Fibroblast of skin of scalp (primary cell): ENCODE data around the gene GPALPP1.
"Not testable (repeated sequence)": the region's sequence is repeated elsewhere in the genome, so short reads cannot be mapped to it uniquely, and the experiment has no call there.

Experiments used
- DNase-seq: peaks from one replicate; pipeline ENCODE4 v3.0.0-alpha.2; 2013

GPALPP1 gene

DNA sequence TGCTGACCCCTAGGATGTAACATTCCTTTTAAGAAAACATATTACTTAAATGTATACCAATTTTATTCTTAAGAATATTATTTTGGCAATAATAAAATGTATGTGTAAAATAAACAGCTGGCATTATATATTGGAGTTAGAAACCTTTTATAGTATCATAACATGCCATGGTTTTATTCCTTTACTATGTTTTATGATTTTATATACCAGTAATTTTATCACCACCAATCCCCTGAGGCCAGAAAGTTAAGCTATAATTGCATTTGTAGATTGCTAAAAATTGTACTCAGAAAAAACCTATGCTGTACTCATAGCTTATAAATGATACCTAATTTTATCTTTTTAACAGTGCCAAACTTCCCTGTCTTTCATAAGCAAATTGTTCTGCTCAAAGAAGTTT is 17.9 kb downstream of the GPALPP1 start:
- DNase-seq = no peak

DNA sequence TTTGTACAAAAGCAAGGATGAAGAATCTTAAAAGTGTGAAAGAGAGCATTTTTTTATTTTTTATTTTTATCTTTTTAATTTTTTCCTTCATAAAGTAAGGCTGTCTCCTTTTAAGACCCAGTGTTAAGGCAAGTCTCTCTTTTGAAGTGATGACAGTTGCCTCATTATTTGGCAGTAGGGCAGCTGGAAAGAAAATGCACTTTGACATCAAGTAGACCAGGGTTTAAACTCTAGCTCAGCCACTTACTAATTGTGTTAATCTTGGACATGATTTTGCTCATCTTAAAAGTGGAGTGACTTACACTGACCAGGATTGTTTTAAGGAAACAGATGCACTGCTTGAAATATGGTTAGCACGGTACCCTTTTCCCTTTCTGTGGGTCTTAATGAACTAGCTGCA is 18.5 kb downstream of the GPALPP1 start:
- DNase-seq = no peak

DNA sequence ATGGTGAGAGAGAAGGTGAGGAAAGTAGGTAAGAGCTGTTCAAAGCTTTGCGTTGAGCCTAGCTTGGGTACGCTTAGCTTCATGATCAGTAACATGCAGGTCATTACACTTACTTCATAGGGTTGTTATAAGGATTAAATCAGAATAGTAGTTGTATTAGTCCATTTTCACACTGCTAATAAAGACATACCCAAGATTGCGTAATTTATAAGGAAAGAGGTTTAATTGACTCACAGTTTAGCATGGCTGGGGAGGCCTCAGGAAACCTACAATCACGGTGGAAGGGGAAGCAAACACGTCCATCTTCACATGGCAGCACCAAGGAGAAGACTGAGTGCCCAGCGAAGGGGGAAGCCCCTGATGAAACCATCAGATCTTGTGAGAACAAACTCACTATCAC is 21.9 kb downstream of the GPALPP1 start:
- no peak for DNase-seq

DNA sequence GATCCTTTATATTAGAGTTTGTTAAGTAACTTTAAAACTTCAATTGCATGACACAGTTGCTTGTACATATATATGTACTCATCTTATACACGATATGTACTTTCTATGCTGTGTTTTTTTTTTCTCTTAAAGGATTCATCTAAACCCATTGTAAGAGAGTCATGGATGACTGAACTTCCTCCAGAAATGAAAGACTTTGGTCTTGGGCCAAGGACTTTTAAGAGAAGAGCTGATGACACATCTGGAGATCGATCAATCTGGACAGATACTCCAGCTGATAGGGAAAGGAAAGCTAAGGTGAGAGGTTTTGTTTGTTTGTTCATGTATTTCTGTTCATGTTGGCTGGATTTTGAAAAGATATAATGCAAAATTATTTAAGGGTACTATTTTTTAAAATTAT is 26.0 kb downstream of the GPALPP1 start:
- no peak for DNase-seq

DNA sequence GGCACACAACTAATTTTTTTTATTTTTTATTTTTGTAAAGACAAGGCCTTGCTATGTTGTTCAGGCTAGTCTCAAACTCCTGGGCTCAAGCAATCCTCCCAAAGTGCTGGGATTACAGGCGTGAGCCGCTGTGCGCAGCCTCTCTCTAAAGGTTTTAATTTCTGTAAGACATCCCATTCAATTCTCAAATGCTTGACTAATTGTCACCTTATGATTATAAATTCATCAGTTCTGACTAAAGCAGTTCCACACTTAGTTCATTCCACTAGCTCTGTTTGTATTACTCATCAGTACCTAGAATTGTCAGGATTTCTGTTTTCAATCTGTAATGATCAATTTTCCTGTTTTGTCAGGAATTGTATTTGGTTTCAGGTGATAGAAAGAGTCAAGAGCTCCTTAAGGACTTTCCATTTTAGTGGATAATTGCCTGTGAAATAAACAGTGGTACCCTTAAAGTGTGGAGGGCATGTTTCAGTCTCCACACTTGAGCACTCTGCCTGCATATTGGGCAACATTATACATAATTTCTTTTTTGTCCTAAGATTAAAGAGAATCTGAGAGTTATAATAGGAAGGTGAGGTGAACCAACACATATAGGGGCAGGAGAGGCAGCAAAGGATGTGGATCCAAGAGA is 27.6 kb downstream of the GPALPP1 start:
- no peak for DNase-seq

DNA sequence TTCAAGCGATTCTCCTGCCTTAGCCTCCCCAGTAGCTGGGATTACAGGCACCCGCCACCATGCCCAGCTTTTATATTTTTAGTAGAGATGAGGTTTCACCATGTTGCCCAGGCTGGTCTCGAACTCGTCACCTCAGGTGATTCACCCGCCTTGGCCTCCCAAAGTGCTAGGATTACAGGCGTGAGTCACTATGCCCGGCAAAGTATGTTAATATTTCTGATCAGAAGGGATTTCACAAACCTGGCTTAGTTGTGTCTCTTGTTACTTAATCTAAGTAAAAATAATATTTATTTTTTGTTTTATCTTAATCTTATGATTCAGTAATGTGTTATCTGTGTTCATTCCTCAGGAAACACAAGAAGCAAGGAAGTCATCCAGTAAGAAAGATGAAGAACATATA is 30.6 kb downstream of the GPALPP1 start:
- DNase-seq = not testable (repeated sequence)

DNA sequence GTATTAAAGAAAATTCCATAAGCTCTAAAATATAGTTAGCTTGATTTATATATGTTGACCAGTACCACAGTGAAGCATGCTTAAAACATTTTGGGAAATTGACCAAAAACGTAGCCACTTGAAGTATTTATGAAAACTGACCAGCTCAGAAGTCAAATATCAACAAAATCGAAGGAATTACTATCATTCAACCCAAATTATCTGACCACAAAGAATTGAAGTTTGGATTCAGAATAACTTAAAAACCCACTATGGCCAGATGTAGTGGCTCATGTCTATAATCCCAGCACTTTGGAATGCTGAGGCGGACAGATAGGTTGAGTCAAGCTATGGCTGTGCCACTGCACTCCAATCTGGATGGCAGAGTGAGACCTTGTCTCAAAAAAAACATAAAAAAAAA is 31.9 kb downstream of the GPALPP1 start:
- no peak for DNase-seq

DNA sequence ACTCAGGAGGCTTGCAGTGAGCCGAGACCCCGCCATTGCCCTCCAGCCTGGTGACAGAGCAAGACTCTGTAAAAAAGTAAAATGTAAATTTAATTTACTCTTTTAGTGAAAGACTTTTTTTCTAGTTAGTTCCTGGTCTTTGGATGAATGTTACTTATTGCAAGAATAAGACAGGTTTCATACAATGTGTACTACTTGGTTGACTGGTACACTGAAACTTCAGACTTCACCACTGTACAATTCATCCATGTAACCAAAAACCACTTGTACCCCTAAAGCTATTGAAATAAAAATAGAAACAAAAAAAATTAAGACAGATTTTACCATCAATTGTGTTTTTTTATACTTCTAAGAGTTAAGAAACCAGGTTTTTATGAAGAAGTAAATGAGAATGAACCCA is 35.5 kb downstream of the GPALPP1 start:
- DNase-seq = no peak

DNA sequence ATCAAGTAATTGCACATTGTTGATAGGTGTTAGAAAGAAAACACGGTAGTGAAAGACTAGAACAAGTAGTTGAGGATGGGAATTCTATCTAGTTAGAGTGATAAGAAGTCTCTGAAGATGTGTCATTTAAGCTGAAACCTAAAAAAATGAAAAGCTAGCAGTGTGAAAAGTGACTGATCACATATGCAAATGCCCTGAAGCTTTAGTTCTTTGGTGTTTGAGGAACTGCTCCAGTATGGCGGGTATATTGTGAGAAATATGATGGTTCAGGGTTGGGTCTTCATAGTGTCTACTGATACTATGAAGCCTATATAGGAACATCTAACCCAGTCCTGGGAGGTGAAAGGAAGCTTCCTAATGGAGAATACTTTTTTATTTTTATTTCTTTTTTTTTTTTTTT is 45.0 kb downstream of the GPALPP1 start:
- DNase-seq = no peak

DNA sequence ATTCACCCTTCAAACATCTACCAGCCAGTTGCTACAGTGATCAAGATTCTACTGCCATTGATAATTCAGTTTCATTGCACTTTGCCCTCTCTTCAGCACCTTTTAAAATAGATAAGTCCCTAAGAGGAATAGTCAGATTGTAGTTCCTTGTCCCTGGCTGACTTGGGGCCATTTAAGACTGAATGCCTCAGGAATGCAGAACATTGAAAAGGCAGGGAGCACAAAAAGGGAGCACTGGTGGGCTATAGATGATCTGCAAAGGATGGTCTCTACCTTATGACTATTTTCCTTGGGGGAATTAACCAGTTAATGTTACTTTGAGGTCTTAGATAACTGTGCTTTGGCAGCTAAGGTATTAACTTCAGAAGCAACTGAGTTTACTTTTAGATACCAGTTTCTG is 46.9 kb downstream of the GPALPP1 start:
- no peak for DNase-seq

DNA sequence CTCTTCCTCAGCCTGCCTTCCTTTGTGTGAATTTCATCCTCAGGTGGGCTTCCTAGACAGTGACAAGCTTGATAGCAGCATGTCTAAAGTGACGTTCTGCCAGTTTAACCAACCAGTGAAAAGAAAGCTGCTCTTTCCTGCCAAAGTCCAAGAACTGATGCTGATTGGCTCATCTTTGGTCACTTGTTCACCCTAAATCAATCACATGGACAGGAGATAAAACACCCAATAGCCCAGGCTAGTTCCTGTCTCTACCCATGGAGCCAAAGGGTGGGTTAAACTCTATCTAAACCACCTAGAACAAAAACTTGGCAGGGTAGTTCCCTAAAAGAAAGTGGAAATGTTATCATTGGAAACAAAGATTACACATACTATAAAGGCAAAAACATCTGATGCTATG is 50.8 kb downstream of the GPALPP1 start:
- no peak for DNase-seq

DNA sequence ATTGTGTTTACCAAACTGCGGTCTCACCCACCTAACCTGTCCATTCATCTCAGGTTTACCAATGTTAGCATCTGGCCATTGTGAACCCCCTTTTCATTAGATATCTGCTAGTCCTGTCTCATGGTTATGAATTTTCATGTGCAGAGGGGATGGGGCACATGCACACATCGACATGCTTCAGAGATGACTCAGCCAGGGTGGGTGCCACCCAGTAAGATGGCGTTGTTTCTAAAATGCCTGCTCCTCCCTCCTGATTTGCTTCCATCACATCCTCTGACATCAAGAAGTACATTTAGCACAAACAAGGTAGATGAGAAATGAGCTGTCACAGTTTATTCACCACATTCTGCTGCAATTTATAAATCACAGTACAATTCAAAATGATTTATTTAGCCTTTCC is 51.3 kb downstream of the GPALPP1 start:
- DNase-seq = peak; percentile 19

DNA sequence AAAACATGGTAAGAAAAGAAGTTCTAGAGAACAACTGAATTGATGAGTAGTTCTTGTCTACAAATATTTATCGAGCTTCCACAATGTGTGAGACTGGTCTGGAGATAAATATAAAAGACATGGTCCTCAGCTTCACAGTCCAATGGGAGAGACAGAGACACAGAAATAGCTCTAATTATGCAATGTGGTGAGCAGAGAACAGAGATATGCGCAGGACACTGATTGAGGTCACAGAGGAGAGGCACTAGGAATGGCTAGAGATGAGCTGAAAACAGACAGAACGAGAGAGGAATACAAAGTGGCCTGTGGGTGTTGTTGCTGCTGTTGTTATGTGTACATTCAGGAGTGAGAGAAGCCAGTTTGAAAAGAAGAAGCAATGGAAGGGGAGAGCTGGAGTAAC is 53.2 kb downstream of the GPALPP1 start:
- DNase-seq = no peak

DNA sequence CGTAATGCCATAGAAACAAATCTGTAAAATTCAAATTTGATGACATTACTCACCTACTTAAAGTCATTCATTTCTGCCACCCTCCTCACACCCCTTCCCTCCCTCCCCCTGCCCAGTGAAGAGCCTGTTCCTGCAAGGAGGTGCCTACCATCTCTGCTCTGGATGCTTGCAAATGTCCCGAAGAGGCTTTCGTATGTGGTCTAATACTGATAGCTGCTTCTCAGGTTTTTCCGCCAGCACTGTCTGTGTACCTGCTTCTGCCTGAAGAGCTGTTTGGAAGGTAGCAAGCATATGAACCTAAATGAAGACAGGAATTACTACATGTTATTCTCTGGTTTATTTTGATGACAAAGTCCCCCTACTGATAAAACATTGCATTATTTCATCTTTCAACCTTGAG is 57.1 kb downstream of the GPALPP1 start:
- DNase-seq = no peak

DNA sequence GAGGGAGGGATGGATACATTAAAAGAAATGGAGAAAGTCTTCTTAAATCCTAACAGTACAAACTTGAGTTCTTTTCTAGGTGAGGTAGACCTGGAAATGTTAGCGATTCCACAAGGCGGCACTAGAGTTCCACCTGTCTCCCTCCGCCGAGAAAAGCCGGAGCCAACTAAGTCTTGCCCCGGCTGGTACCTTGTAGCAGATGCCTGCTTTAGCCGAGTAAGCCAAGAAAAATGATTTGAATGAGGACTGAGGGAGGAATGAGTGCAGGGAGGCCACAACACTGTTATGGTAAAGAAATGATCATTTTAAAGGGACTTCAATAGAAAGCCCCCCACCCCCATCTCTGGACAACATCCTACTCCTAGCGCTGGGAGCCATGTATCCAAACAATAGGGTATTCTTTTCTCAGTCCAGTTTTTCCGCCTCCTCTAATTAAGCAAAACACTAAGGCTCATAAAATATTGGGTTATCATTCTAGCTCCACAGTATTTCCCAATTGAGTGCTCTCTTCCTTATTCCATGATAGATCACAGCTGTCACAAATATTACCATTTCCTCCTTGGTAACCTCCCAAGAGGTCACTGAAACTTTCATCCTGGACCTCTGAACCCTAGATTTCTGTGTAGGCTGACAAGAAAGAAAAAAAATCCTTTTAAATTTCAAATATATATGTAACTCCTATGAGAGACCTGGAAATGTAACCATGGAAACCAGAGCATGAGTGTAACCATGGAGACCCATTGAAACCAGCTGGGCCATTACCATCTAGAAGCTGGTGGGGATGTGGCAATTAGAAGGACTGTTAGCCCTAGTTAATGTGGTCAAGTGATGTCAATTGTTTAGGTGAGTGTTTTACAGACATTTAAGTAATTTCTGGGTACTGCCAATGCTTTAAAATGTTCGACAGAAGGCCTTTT is 58.3 kb downstream of the GPALPP1 start:
- peak; percentile 84 for DNase-seq

DNA sequence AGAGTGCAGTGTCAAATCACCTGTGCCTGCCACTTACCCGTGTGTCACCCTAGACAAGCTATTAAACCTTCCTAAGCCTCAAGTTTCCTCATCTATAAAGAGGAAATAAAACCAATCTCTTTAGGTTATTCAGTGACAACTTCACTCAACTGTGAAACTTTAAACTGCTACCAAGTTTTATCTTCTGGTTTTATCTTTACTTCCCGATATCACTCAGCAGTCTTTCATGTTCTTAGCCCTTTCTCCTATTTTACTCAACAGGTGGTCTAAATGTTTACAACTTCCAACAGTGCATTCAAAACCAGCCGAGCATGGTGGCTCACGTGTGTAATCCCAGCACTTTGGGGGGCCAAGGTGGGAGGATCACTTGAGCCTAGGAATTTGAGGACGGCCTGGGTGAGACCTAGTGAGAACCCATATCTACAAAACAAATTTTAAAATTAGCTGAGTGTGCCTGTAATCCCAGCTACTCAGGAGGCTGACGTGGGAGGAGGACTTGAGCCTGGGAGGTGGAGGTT is 59.6 kb downstream of the GPALPP1 start:
- no peak for DNase-seq

DNA sequence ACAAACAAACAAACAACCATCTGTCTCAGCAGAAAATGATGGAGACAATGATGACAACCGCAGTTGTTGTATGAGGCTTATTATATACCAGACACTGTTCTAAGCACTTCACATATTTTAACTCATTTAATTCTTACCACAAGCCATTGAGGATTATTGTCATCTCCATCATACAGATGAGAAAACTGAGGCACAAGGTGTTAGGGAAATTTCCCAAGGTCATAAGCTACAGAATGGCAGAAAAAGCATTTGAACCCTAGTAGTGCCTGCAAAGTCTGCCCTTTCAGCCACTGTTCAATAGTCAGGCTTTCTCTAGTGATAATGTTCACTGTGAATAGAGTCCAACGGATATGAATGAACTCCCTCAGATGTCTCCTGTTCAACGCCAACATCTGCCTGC is 60.1 kb downstream of the GPALPP1 start:
- DNase-seq = no peak

DNA sequence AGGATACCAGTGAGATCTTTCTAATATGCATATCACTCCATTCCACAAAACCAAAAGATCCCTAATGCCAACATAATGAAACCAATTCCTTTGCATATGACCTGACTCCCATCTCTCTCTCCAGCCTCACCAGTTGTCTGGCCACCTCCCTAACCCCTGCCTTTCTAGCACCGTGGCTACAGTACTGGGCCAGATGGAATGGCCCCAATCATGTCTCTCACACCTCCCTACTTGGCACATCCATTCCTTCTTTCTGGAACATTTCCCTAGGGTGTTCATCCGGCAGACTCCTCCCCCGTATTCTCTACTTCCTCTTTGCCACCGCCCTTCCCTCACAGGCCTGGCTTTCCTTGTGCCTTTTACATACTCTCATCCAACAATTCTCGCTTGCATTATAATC is 62.0 kb downstream of the GPALPP1 start:
- DNase-seq = no peak

DNA sequence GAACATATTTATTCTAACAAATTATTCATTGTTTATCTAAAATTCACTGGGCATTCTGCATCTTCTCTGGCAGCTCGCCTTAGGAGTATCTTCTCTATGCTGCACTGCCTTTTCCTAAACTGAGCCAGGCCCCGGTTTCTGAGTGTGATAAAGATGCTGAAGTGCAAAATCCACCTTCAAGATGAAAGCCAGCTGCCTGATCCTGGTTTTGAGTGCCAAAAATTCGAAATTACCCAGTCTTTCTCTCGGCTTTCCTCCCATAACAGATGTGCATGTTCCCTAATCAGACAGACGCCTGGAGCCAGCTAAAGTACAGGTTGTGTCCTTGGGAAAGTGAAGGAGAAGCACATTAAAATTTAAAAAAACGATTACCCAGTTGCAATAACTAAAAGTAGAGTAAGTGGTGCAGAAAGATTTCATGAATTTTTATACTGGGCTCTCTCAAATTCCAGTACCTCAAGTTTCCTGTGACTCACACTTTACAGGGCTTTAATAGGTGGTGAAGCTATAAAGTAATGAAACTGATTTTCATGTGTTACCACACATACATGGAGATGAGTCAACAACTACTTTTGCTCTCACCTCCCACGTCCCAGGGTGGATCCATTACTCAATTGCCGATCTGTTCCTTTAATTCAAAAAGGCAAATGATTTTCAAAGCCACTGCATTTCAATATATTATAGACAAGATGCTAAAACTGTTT is 66.0 kb downstream of the GPALPP1 start:
- peak; percentile 80 for DNase-seq

DNA sequence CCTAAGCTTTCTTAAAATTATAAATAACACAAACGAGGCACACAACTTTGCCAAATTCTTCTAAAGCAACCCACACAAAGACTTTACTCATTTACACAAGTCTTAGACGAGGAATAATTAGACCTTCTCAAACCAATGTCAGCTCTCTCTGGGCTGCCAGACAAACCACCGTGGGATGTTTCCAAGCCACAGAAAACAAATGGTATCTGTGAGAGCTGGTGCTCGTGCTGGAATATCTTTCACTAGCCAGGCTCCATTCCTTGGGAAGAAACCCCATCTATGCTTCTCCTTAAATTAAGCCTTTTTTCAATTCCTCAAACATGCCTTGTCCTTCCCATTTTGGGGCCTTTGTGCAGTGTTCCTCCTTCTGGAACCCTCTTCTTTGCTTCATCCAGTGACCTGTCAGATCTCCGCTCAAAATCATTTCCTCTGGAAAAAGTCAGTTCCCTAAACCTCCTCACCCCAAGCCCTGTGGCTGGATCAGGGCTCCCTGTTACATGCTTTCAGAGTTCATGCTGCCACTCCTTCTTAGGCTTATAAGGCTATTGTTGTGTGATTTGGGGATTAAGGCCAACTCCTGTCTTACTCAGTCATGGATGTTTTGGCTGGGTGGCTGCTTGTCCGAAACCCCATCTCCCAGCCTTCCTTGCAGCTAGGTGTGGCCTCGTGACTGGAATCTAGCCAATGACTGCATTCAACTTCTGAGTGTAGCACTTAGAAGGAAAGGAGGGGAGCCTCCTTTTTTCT is 66.7 kb downstream of the GPALPP1 start:
- DNase-seq = peak; percentile 64

DNA sequence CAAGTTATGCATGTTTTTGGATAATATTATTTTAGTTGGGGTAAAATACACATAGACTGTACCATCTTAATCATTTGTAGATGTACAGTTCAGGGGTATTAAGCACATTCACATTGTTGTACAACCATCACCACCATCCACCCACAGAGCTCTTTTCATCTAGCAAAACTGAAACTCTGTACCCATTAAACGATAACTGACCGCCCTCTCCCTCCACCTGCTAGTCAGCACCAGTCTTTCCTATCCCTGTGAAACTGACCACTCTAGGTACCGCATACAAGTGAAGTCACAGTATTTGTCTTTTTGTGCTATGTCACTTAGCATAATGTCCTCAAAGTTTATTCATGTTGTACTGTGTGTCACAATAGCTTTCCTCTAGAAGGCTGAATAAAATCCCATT is 70.7 kb downstream of the GPALPP1 start:
- DNase-seq = no peak

DNA sequence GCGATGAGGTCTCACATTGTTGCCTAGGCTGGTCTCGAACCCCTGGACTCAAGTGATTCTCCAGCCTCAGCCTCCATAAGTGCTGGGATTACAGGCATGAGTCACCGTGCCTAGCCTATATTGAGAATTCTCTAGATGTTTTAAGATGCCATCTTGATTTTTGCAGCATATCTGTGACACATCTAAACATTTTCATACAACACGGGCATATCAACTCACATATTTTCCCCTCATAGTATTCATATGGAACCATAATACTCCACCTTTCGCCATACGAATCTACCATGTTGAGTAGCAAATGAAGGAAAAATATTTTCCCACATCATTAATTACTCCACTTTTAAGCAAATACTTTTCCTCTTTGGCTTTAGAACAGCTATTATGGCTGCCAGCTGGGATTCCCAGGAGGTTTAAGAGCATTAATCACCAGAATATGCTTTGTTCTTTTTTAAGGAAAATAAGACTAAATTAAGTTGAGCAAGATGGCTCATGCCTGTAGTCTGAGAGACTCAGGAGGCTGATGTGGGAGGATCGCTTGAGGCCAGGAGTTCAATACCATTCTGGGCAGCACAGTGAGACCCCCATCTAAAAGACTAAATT is 74.0 kb downstream of the GPALPP1 start:
- peak; percentile 62 for DNase-seq
